ENCODE measurements around the gene E2F4. TPM values are rescaled to one million over a fixed set of nuclear protein-coding genes. Genes with fewer than 3 reads are reported as not detected.

Gene E2F4
- total RNA-seq, 1 experiment from 2014 or later = 96.0 TPM

DNA sequence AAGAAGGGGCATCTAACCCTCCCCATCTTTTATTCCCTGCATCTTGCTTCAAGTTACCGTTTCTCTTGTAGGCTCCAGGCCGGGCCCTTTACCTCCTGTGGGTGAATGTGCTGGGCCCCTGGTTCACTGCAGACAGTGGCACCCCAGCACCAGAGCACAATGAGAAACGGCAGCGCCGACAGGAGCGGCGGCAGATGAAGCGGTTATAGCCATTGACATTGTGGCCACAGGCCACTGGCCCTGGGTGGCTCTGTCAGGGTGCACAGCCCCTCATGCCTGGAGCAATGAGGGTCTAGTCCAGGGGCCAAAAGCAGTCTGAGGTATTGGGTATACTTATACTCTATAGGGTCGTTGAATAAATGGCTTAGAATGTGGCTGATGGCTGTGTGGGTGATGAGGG is 37.0 kb downstream of the E2F4 start:
- Histone ChIP-seq H3K27me3 (replicated peaks; ENCODE audit: insufficient read depth, low read depth, low read length, poor library complexity) (no peaks in the 10 kb centered on the region), H3K4me3 (ENCODE audit: low read depth, low read length, poor library complexity, severe bottlenecking) (no peak overlapping the region), H3K9me3 (ENCODE audit: low read depth, low read length, poor library complexity, severe bottlenecking) (no peaks in the 10 kb centered on the region), H3K4me1 (ENCODE audit: insufficient read depth, low read length, poor library complexity, severe bottlenecking) (peaks cover 17% of the 10 kb centered on the region), H3K27ac (ENCODE audit: low read depth, low read length, poor library complexity, severe bottlenecking) (no peak overlapping the region), H3K36me3 (ENCODE audit: insufficient read depth, low read length, poor library complexity, severe bottlenecking) (peaks cover 51% of the 10 kb centered on the region)
- TF ChIP-seq EZH2 (IDR thresholded peaks at IDR 0.05; ENCODE audit: borderline replicate concordance, low read depth, low read length, poor library complexity, severe bottlenecking) = no peak
- TF ChIP-seq, protein P1, sequence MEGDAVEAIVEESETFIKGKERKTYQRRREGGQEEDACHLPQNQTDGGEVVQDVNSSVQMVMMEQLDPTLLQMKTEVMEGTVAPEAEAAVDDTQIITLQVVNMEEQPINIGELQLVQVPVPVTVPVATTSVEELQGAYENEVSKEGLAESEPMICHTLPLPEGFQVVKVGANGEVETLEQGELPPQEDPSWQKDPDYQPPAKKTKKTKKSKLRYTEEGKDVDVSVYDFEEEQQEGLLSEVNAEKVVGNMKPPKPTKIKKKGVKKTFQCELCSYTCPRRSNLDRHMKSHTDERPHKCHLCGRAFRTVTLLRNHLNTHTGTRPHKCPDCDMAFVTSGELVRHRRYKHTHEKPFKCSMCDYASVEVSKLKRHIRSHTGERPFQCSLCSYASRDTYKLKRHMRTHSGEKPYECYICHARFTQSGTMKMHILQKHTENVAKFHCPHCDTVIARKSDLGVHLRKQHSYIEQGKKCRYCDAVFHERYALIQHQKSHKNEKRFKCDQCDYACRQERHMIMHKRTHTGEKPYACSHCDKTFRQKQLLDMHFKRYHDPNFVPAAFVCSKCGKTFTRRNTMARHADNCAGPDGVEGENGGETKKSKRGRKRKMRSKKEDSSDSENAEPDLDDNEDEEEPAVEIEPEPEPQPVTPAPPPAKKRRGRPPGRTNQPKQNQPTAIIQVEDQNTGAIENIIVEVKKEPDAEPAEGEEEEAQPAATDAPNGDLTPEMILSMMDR (conservative IDR thresholded peaks at IDR 0.05; ENCODE audit: low read depth, low read length) = no peak
- BruUV-seq (replicated peaks) = no TSS peak
- ChIA-PET POLR2A (ENCODE audit: low non-redundant PET) (no interaction called here), CTCF (no interaction called here)
- intact Hi-C loops (cut with micrococcal nuclease; ENCODE audit: unreplicated experiment) = no loop called here
- DNase-seq (ENCODE audit: low spot score) = no peak

DNA sequence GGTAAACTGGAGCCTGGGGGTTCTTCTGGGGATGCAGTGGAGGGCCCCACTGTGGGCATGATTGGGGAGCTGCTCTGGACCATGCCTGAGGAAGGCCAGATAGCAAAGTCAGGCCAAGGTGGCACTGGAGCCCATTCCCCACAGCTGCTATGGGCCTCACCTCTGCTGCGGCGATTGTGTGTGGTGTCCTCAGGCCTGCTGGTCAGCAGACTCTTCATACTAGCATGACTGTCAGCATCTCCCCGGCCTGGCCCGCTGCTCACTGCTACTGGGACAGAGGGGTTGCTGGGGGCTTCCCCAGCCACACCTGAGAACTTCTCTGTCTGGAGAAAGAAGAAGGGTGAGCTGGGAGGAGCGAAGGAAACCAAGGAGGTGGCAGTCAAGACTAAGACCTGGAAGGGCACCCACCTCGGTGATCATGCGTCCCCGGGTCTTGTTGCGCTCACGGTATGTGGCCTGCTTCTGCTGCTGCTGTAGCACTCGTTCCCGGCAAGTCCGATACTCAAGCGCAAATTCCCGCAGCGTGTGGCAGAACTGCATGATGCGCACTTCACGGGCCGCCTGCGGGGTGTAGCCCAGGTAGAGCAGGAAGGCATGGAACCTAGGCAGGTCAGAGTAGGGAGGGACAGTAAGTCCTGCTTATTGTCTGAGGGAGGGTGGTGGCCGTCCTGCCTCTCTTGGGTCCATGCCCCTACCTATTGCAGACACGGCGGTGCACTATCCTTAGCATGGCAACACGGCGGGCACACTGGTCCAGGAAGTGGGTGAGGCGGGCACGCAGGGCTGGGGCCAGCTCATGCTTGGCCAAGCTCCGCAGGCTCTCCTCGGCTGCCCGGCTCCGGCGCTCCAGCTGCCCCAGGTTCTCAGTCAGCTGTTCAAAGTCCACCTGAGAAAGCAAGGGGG is 38.2 kb downstream of the E2F4 start:
- peaks cover 17% of the 10 kb centered on the region for H3K4me1 ChIP-seq (ENCODE audit: insufficient read depth, low read length, poor library complexity, severe bottlenecking)
- intact Hi-C loops (cut with micrococcal nuclease; ENCODE audit: unreplicated experiment) = no loop called here
- DNase-seq (ENCODE audit: low spot score) = no peak
- no peak overlapping the region for H3K27ac ChIP-seq (ENCODE audit: low read depth, low read length, poor library complexity, severe bottlenecking)
- BruUV-seq (replicated peaks) = no TSS peak
- H3K4me3 ChIP-seq (ENCODE audit: low read depth, low read length, poor library complexity, severe bottlenecking) = no peak overlapping the region
- no peaks in the 10 kb centered on the region for H3K27me3 ChIP-seq (replicated peaks; ENCODE audit: insufficient read depth, low read depth, low read length, poor library complexity)
- CTCF ChIA-PET = no interaction called here
- POLR2A ChIA-PET (ENCODE audit: low non-redundant PET) = no interaction called here
- peaks cover 60% of the 10 kb centered on the region for H3K36me3 ChIP-seq (ENCODE audit: insufficient read depth, low read length, poor library complexity, severe bottlenecking)
- no peaks in the 10 kb centered on the region for H3K9me3 ChIP-seq (ENCODE audit: low read depth, low read length, poor library complexity, severe bottlenecking)
- TF ChIP-seq, protein P1 (conservative IDR thresholded peaks at IDR 0.05; ENCODE audit: low read depth, low read length) = no peak
- no peak for TF ChIP-seq EZH2 (IDR thresholded peaks at IDR 0.05; ENCODE audit: borderline replicate concordance, low read depth, low read length, poor library complexity, severe bottlenecking)

DNA sequence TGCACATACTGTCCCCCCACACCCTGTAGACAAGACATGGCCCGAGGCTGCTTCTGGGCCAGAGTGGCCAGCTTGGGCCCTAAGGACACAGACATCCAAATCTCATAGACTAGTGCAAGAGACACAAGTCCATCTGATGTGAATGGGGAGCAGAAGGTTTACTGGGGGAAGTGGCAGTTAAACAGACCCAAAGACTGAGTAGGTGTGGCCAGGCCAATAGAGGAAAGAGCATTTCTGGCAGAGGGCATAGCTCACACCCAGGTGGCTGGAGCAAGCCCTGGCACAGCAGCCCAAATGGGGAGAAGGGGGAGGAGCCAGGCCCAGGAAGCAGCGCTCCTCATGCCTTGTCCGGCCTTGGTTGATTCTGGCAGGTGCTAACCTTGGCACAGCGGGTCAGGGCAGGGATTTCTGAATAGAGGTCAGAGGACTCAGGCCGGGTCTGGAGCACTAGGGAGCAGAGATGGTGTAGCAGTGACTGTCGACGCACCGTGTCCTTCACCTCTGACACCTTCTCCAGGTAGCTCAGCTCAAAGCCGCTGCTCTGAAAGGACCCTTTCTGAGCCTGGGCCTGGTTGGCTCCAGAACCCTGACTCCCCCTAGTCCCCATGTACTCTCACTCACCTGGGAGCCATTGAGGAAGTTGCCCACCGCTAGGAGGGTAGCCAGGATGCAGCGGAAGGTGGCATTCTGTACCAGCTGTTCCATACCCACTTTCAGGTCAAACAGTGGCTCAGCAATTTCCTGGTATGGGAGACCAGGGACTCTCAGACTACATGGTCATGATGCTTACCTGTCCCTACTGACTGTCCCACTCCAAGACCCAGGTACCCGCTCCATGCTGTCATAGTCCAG is 39.1 kb downstream of the E2F4 start:
- TF ChIP-seq, protein P1 (conservative IDR thresholded peaks at IDR 0.05; ENCODE audit: low read depth, low read length) = no peak
- no peak for TF ChIP-seq EZH2 (IDR thresholded peaks at IDR 0.05; ENCODE audit: borderline replicate concordance, low read depth, low read length, poor library complexity, severe bottlenecking)
- intact Hi-C loops (cut with micrococcal nuclease; ENCODE audit: unreplicated experiment) = no loop called here
- DNase-seq (ENCODE audit: low spot score) = no peak
- Histone ChIP-seq H3K9me3 (ENCODE audit: low read depth, low read length, poor library complexity, severe bottlenecking) (no peaks in the 10 kb centered on the region), H3K4me1 (ENCODE audit: insufficient read depth, low read length, poor library complexity, severe bottlenecking) (peaks cover 14% of the 10 kb centered on the region), H3K27me3 (replicated peaks; ENCODE audit: insufficient read depth, low read depth, low read length, poor library complexity) (no peaks in the 10 kb centered on the region), H3K27ac (ENCODE audit: low read depth, low read length, poor library complexity, severe bottlenecking) (no peak overlapping the region), H3K4me3 (ENCODE audit: low read depth, low read length, poor library complexity, severe bottlenecking) (no peak overlapping the region), H3K36me3 (ENCODE audit: insufficient read depth, low read length, poor library complexity, severe bottlenecking) (peaks cover 67% of the 10 kb centered on the region)
- CTCF ChIA-PET = no interaction called here
- BruUV-seq (replicated peaks) = no TSS peak
- POLR2A ChIA-PET (ENCODE audit: low non-redundant PET) = interaction anchor here (0.6 kb wide), 1 partner anchor 13 kb away, joined by 3 read pairs; no protein-coding TSS in a partner anchor

Data from A673 (cell line).